A549 (cell line): ENCODE data around the gene CNTNAP2.

Source experiments
- CTCF ChIP-seq: fragments of >200 bp; sonication (Bioruptor Twin); formaldehyde crosslinking; IDR thresholded peaks from 3 replicates; pipeline ENCODE4 v1.5.1; 2016
- USF2 ChIP-seq: fragments of 450-650 bp; IDR thresholded peaks from 2 replicates; pipeline ENCODE4 v1.6.1; 2014; ENCODE audit warnings: antibody characterized with exemption
- ZSCAN20 ChIP-seq: fragments of 250-450 bp; sonication (Bioruptor Pico); IDR thresholded peaks from 2 replicates; pipeline ENCODE4 v1.8.0; 2022; ENCODE audit warnings: mild to moderate bottlenecking, moderate library complexity

GRCh38 chr7:148185041-148185440 lies 2068.4 kb downstream of the CNTNAP2 start:
- TF ChIP-seq USF2 (no peak), ZSCAN20 (CRISPR knock-in tag) (no peak), CTCF (no peak)
